ENCODE measurements around the gene KRT84. TPM values are rescaled to one million over a fixed set of nuclear protein-coding genes. Genes with fewer than 3 reads are reported as not detected.
A peak's percentile ranks its signal among the peaks of the same experiment; 100 is the strongest.

The KRT84 gene
- polyA plus RNA-seq, 1 donor from 2014 or later: not detected

GRCh38 chr12:52372216-52373154 is 13.0 kb downstream of the KRT84 start:
- Histone ChIP-seq H3K36me3 (ENCODE audit: insufficient read depth, low read length) (no peaks in the 10 kb centered on the region), H3K27ac (ENCODE audit: low read length) (no peak overlapping the region), H3K9ac (ENCODE audit: low read length) (no peak overlapping the region), H3K4me2 (ENCODE audit: low read length) (no peak overlapping the region), H3K79me2 (replicated peaks; ENCODE audit: insufficient read depth, low read length) (no peaks in the 10 kb centered on the region), H2AFZ (ENCODE audit: low read depth, low read length) (no peak overlapping the region), H3K9me2 (ENCODE audit: insufficient read depth, low read length) (no peaks in the 10 kb centered on the region), H3K9me3 (ENCODE audit: low read length) (no peaks in the 10 kb centered on the region), H4K20me1 (ENCODE audit: insufficient read depth) (no peaks in the 10 kb centered on the region), H3K27me3 (ENCODE audit: insufficient read depth, low read depth, low read length) (no peaks in the 10 kb centered on the region), H3F3A (ENCODE audit: insufficient read depth, low read length, poor library complexity, severe bottlenecking) (no peaks in the 10 kb centered on the region), H3K4me3 (ENCODE audit: low read length) (no peak overlapping the region)
- TF ChIP-seq SMC3 (conservative IDR thresholded peaks at IDR 0.05; ENCODE audit: poor library complexity) (peak; percentile 90), TAF1 (IDR thresholded peaks at IDR 0.05; ENCODE audit: low read depth) (no peak), REST (IDR thresholded peaks at IDR 0.05; ENCODE audit: borderline replicate concordance) (no peak), MXI1 (conservative IDR thresholded peaks at IDR 0.05; ENCODE audit: poor library complexity, severe bottlenecking) (no peak), EZH2 (IDR thresholded peaks at IDR 0.05; ENCODE audit: borderline replicate concordance, insufficient read depth, low read length, poor library complexity, severe bottlenecking) (no peak), CTCF (IDR thresholded peaks at IDR 0.05; ENCODE audit: poor library complexity, severe bottlenecking) (peak; percentile 82), RAD21 (conservative IDR thresholded peaks at IDR 0.05) (peak; percentile 89)

GRCh38 chr12:52371716-52372115 is 13.7 kb downstream of the KRT84 start:
- Histone ChIP-seq H3F3A (ENCODE audit: insufficient read depth, low read length, poor library complexity, severe bottlenecking) (no peaks in the 10 kb centered on the region), H3K27me3 (ENCODE audit: insufficient read depth, low read depth, low read length) (no peaks in the 10 kb centered on the region), H4K20me1 (ENCODE audit: insufficient read depth) (no peaks in the 10 kb centered on the region), H3K27ac (ENCODE audit: low read length) (no peak overlapping the region), H3K9ac (ENCODE audit: low read length) (no peak overlapping the region), H3K9me3 (ENCODE audit: low read length) (no peaks in the 10 kb centered on the region), H3K4me2 (ENCODE audit: low read length) (no peak overlapping the region), H3K4me3 (ENCODE audit: low read length) (no peak overlapping the region), H2AFZ (ENCODE audit: low read depth, low read length) (no peak overlapping the region), H3K79me2 (replicated peaks; ENCODE audit: insufficient read depth, low read length) (no peaks in the 10 kb centered on the region), H3K36me3 (ENCODE audit: insufficient read depth, low read length) (no peaks in the 10 kb centered on the region), H3K9me2 (ENCODE audit: insufficient read depth, low read length) (no peaks in the 10 kb centered on the region)
- TF ChIP-seq TAF1 (IDR thresholded peaks at IDR 0.05; ENCODE audit: low read depth) (no peak), EP300 (conservative IDR thresholded peaks at IDR 0.05; ENCODE audit: poor library complexity, severe bottlenecking) (no peak), REST (IDR thresholded peaks at IDR 0.05; ENCODE audit: borderline replicate concordance) (no peak), EZH2 (IDR thresholded peaks at IDR 0.05; ENCODE audit: borderline replicate concordance, insufficient read depth, low read length, poor library complexity, severe bottlenecking) (no peak), CTCF (IDR thresholded peaks at IDR 0.05; ENCODE audit: poor library complexity, severe bottlenecking) (no peak), RAD21 (conservative IDR thresholded peaks at IDR 0.05) (no peak), MXI1 (conservative IDR thresholded peaks at IDR 0.05; ENCODE audit: poor library complexity, severe bottlenecking) (no peak), SMC3 (conservative IDR thresholded peaks at IDR 0.05; ENCODE audit: poor library complexity) (no peak), POLR2AphosphoS5 (IDR thresholded peaks at IDR 0.05) (no peak)
